Upper lobe of left lung (tissue), 6 donors: ENCODE data around the gene ACKR2. TPM values are rescaled to one million over a fixed set of nuclear protein-coding genes. Genes with fewer than 3 reads are reported as not detected.

ENCODE experiments used
- ATAC-seq, 2 donors: fragments of 200-7000 bp; cut with Tn5 transposase; one replicate each; pipeline ENCODE4 v1.9.1; 2022; ENCODE audit warnings: mild to moderate bottlenecking in 2 of 2, moderate library complexity in 2 of 2; ENCODE audit not compliant: low FRiP score in 2 of 2
- DNase-seq, 2 donors: peaks; one replicate each; pipeline ENCODE4 v3.0.0-alpha.2; 2019 to 2020
- H3K27ac ChIP-seq, 4 donors: fragments of 200-600 bp; sonication (generic); one replicate each; pipeline ENCODE4 v1.5.1; 2016 to 2019
- H3K27me3 ChIP-seq, 4 donors: fragments of 200-600 bp; sonication (generic); one replicate each; pipeline ENCODE4 v1.5.1; 2017 to 2019
- H3K36me3 ChIP-seq, 4 donors: fragments of 200-600 bp; sonication (generic); one replicate each; pipeline ENCODE4 v1.5.1; 2016 to 2019
- H3K4me1 ChIP-seq, 4 donors: fragments of 200-600 bp; sonication (generic); one replicate each; pipeline ENCODE4 v1.5.1; 2018 to 2019
- H3K4me3 ChIP-seq, 4 donors: fragments of 200-600 bp; sonication (generic); one replicate each; pipeline ENCODE4 v1.5.1; 2017 to 2019; ENCODE audit warnings: mild to moderate bottlenecking in 2 of 4, moderate library complexity in 1 of 4
- H3K9me3 ChIP-seq, 4 donors: fragments of 200-600 bp; sonication (generic); one replicate each; pipeline ENCODE4 v1.5.1; 2018 to 2019
- CTCF ChIP-seq, 6 experiments: fragments of 450-650 bp in 4 of 6; fragments of 200-600 bp in 2 of 6; sonication (generic) in 2 of 6; IDR thresholded peaks; one replicate each; pipeline ENCODE4 v1.5.1; 2016 to 2019; ENCODE audit warnings: antibody characterized with exemption in 6 of 6
- EP300 ChIP-seq, 4 donors: sonication (generic); formaldehyde crosslinking; IDR thresholded peaks; one replicate each; pipeline ENCODE4 v1.5.1; 2017; ENCODE audit warnings: antibody characterized with exemption in 4 of 4, control low read depth in 2 of 4
- POLR2A ChIP-seq, 4 donors: fragments of 450-650 bp; IDR thresholded peaks; one replicate each; pipeline ENCODE4 v1.5.1; 2016 to 2017; ENCODE audit warnings: antibody characterized with exemption in 4 of 4, mild to moderate bottlenecking in 2 of 4
- POLR2AphosphoS5 ChIP-seq, 2 donors: sonication (generic); formaldehyde crosslinking; IDR thresholded peaks; one replicate each; pipeline ENCODE4 v1.5.1; 2017; ENCODE audit warnings: antibody characterized with exemption in 2 of 2
- WGBS, 2 donors: methylation state at CpG; one replicate each; pipeline ENCODE4 v1.1.5; 2017 to 2018; 5-methylcytosine and 5-hydroxymethylcytosine counted together
- total RNA-seq, 6 donors: library from RNA; depleted of rRNA in 4 of 6; stranded (reverse); fragments of >200 nt in 4 of 6; gene quantifications; one replicate each; pipeline versions ENCODE4 v1.1.0 to v1.2.1, GENCODE V29; 2016 to 2021
- donor health status: DM: no; HTN: no; CAD: no; lungs with moderate emphysema.
- donor health status: DM: no; HTN: yes; CAD: no; lungs with severe emphysema.

Gene ACKR2
- total RNA-seq, 6 donors from 2014 or later = 1.1 to 8.2 (median 2.3) TPM; not detected in 1

GRCh38 chr3:42849017-42849416 is 39.8 kb downstream of the ACKR2 start:
- H3K36me3 ChIP-seq = no peaks in the 10 kb centered on the region
- no peaks in the 10 kb centered on the region for H3K27me3 ChIP-seq
- no peaks in the 10 kb centered on the region for H3K9me3 ChIP-seq
- H3K27ac ChIP-seq = no peak overlapping the region
- TF ChIP-seq POLR2A (IDR thresholded peaks at IDR 0.05) (no peak), CTCF (IDR thresholded peaks at IDR 0.05) (no peak), EP300 (IDR thresholded peaks at IDR 0.05) (no peak), POLR2AphosphoS5 (IDR thresholded peaks at IDR 0.05) (no peak)
- no peak for ATAC-seq
- peaks cover 7 to 34% (median 20%) of the 10 kb centered on the region in 4 donors for H3K4me1 ChIP-seq
- DNase-seq = no peak
- H3K4me3 ChIP-seq = no peak overlapping the region
- WGBS, 2 donors = 93 to 96% methylated on average over 7 of the region's 7 CpGs

- no peaks in the 10 kb centered on the region for H3K36me3 ChIP-seq
- H3K27me3 ChIP-seq = no peaks in the 10 kb centered on the region
- H3K27ac ChIP-seq = no peak overlapping the region
- no peaks in the 10 kb centered on the region for H3K9me3 ChIP-seq
- H3K4me1 ChIP-seq = peaks cover 7 to 30% (median 20%) of the 10 kb centered on the region in 4 donors
- no peak for TF ChIP-seq EP300 (IDR thresholded peaks at IDR 0.05)
- TF ChIP-seq POLR2A (IDR thresholded peaks at IDR 0.05) = no peak
- DNase-seq = no peak
- H3K4me3 ChIP-seq = no peak overlapping the region
- no peak for ATAC-seq
- 85 to 100% methylated on average over 3 of the region's 3 CpGs for WGBS, 2 donors
These were observed 41.0 kb downstream of the ACKR2 start for GRCh38 chr3:42850263-42850662.

GRCh38 chr3:42851228-42851834 is 42.1 kb downstream of the ACKR2 start:
- no peak overlapping the region for H3K4me3 ChIP-seq
- peaks cover 7 to 30% (median 18%) of the 10 kb centered on the region in 4 donors for H3K4me1 ChIP-seq
- H3K9me3 ChIP-seq = no peaks in the 10 kb centered on the region
- ATAC-seq = no peak
- no peaks in the 10 kb centered on the region for H3K27me3 ChIP-seq
- TF ChIP-seq POLR2A (IDR thresholded peaks at IDR 0.05) (no peak), EP300 (IDR thresholded peaks at IDR 0.05) (no peak), POLR2AphosphoS5 (IDR thresholded peaks at IDR 0.05) (no peak), CTCF (IDR thresholded peaks at IDR 0.05) (no peak)
- DNase-seq = no peak
- no peaks in the 10 kb centered on the region for H3K36me3 ChIP-seq
- 96 to 98% methylated on average over 4 to 6 of the region's 6 CpGs for WGBS, 2 donors
- peak overlapping the region in 2 of 4 donors; percentile 19 to 21 for H3K27ac ChIP-seq

- ATAC-seq = peak in 1 of 2 donors; percentile 88
- Histone ChIP-seq H3K27ac (peak overlapping the region in 1 of 4 donors; percentile 19), H3K4me3 (no peak overlapping the region), H3K27me3 (no peaks in the 10 kb centered on the region), H3K36me3 (no peaks in the 10 kb centered on the region), H3K9me3 (no peaks in the 10 kb centered on the region), H3K4me1 (peaks cover 0 to 23% (median 9%) of the 10 kb centered on the region in 4 donors)
- DNase-seq = no peak
- WGBS, 2 donors = 20 to 40% methylated on average over 2 of the region's 2 CpGs
- TF ChIP-seq POLR2AphosphoS5 (IDR thresholded peaks at IDR 0.05) (no peak), POLR2A (IDR thresholded peaks at IDR 0.05) (no peak), EP300 (IDR thresholded peaks at IDR 0.05) (no peak), CTCF (IDR thresholded peaks at IDR 0.05) (no peak)
These were observed 43.2 kb downstream of the ACKR2 start for GRCh38 chr3:42852441-42852840.

GRCh38 chr3:42853056-42853455 is 43.8 kb downstream of the ACKR2 start:
- no peaks in the 10 kb centered on the region for H3K27me3 ChIP-seq
- H3K36me3 ChIP-seq = no peaks in the 10 kb centered on the region
- DNase-seq (no peak), ATAC-seq (no peak)
- H3K4me3 ChIP-seq = no peak overlapping the region
- H3K4me1 ChIP-seq = peaks cover 0 to 18% (median 7%) of the 10 kb centered on the region in 4 donors
- H3K9me3 ChIP-seq = no peaks in the 10 kb centered on the region
- no peak overlapping the region for H3K27ac ChIP-seq
- TF ChIP-seq POLR2AphosphoS5 (IDR thresholded peaks at IDR 0.05) = no peak
- 65 to 80% methylated on average over 1 of the region's 1 CpG for WGBS, 2 donors

- Histone ChIP-seq H3K4me3 (no peak overlapping the region), H3K9me3 (no peaks in the 10 kb centered on the region), H3K27ac (no peak overlapping the region), H3K36me3 (no peaks in the 10 kb centered on the region), H3K4me1 (peaks cover 0 to 18% (median 7%) of the 10 kb centered on the region in 4 donors), H3K27me3 (no peaks in the 10 kb centered on the region)
- ATAC-seq (no peak), DNase-seq (no peak)
- 84 to 87% methylated on average over 4 of the region's 4 CpGs for WGBS, 2 donors
- TF ChIP-seq POLR2A (IDR thresholded peaks at IDR 0.05) = no peak
- TF ChIP-seq EP300 (IDR thresholded peaks at IDR 0.05) = no peak
- TF ChIP-seq POLR2AphosphoS5 (IDR thresholded peaks at IDR 0.05) = no peak
- no peak for TF ChIP-seq CTCF (IDR thresholded peaks at IDR 0.05)
These were observed 44.6 kb downstream of the ACKR2 start for GRCh38 chr3:42853739-42854302.
